Neural crest cell (in vitro differentiated cells): ENCODE results near the gene FAM168A. TPM values are rescaled to one million over a fixed set of nuclear protein-coding genes. Genes with fewer than 3 reads are reported as not detected.
A peak's percentile ranks its signal among the peaks of the same experiment; 100 is the strongest.

Experiments used
- DNase-seq: peaks from one replicate; pipeline ENCODE4 v3.0.0; 2021; ENCODE audit warnings: low read depth, mixed read lengths, low spot score
- H3K27ac Mint-ChIP-seq: one replicate; pipeline ENCODE4 v1.8.0; 2021; ENCODE audit warnings: mild to moderate bottlenecking, mixed read lengths; ENCODE audit not compliant: unreplicated experiment
- H3K27me3 Mint-ChIP-seq: 2 replicates; pipeline ENCODE4 v1.8.0; 2021; ENCODE audit warnings: low read depth, mild to moderate bottlenecking, mixed read lengths
- H3K36me3 Mint-ChIP-seq: 2 replicates; pipeline ENCODE4 v1.8.0; 2021; ENCODE audit warnings: low read depth, mild to moderate bottlenecking, mixed read lengths
- H3K4me1 Mint-ChIP-seq: 2 replicates; pipeline ENCODE4 v1.8.0; 2021; ENCODE audit warnings: mixed read lengths
- H3K4me3 Mint-ChIP-seq: one replicate; pipeline ENCODE4 v1.8.0; 2021; ENCODE audit warnings: mild to moderate bottlenecking, mixed read lengths
- H3K9me3 Mint-ChIP-seq: 2 replicates; pipeline ENCODE4 v1.8.0; 2021; ENCODE audit warnings: mixed read lengths
- total RNA-seq: library from RNA; stranded (reverse); gene quantifications from 2 replicates; pipeline ENCODE4 v1.2.1, GENCODE V29; 2021
- TF ChIP-seq, protein P1 (sequence below): fragments of 200-600 bp; sonication (generic); conservative IDR thresholded peaks from 2 replicates; pipeline ENCODE4 v1.5.0; 2021; ENCODE audit warnings: antibody characterized with exemption, mild to moderate bottlenecking

The FAM168A gene
- total RNA-seq, 1 donor from 2014 or later = 46.6 TPM

DNA sequence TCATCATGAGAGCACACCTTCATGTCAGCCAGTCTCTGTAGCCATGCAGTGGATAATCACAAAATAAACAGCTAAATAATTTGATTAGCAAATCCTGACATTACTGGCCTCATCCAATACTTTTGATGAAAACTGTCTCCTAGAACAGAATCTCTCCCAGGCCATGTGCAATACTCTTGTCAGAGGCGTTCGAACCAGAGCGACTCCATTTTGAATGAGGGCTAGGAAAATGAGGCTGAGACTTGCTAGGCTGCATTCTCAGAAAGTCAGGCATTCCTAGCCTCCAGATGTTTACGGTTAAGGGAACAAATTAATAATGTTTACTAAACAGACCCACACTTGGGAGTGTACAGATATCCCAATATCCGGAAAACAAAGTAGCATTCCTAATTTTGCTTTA lies 69.9 kb downstream of the FAM168A start:
- peaks cover 3% of the 10 kb centered on the region for H3K9me3 Mint-ChIP-seq
- H3K4me3 Mint-ChIP-seq = no peak overlapping the region
- TF ChIP-seq, protein P1, sequence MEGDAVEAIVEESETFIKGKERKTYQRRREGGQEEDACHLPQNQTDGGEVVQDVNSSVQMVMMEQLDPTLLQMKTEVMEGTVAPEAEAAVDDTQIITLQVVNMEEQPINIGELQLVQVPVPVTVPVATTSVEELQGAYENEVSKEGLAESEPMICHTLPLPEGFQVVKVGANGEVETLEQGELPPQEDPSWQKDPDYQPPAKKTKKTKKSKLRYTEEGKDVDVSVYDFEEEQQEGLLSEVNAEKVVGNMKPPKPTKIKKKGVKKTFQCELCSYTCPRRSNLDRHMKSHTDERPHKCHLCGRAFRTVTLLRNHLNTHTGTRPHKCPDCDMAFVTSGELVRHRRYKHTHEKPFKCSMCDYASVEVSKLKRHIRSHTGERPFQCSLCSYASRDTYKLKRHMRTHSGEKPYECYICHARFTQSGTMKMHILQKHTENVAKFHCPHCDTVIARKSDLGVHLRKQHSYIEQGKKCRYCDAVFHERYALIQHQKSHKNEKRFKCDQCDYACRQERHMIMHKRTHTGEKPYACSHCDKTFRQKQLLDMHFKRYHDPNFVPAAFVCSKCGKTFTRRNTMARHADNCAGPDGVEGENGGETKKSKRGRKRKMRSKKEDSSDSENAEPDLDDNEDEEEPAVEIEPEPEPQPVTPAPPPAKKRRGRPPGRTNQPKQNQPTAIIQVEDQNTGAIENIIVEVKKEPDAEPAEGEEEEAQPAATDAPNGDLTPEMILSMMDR = no peak
- no peaks in the 10 kb centered on the region for H3K27me3 Mint-ChIP-seq
- DNase-seq = no peak
- H3K27ac Mint-ChIP-seq = no peak overlapping the region
- H3K4me1 Mint-ChIP-seq = peaks cover 39% of the 10 kb centered on the region
- peaks cover 8% of the 10 kb centered on the region for H3K36me3 Mint-ChIP-seq

DNA sequence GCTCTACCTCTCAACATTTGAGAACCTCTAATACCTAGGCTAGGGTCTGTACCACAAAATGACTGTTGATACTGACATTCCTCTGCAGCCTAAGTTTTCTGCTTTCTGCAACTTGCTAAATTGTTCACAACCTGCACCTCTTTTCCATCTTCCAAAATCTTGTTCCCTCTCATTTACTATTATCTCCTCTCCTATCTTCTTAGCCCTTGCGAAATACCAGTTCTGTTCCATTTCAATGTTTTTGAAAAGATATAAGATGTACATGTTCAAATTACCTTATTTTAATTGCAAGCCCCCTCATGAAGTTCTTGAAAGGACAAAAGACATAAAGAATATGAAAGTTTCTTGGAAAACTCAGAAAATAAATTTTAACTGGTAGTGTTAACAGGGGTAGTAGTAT lies 72.3 kb downstream of the FAM168A start:
- peaks cover 37% of the 10 kb centered on the region for H3K4me1 Mint-ChIP-seq
- H3K27me3 Mint-ChIP-seq = no peaks in the 10 kb centered on the region
- H3K36me3 Mint-ChIP-seq = peaks cover 14% of the 10 kb centered on the region
- no peak for DNase-seq
- TF ChIP-seq, protein P1 = no peak
- H3K27ac Mint-ChIP-seq = no peak overlapping the region
- H3K9me3 Mint-ChIP-seq = peaks cover 3% of the 10 kb centered on the region
- H3K4me3 Mint-ChIP-seq = no peak overlapping the region

DNA sequence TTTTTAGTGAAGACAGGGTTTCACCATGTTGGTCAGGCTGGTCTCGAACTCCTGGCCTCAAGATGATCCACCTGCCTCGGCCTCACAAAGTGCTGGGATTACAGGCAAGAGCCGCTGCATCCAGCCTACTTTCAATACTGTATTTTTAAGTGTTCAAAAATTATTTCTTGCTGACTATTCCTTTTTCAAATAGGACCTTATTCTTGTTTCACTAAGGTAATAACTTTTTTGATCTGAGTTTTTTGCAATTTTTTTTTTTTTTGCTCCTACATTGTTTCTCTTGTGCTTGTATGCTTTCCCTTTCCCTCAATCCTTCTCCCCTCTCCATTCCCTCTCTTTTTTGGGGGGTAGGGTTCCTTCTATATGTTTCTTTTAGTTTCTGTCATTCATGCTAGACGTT lies 73.1 kb downstream of the FAM168A start:
- Mint-ChIP-seq H3K4me3 (no peak overlapping the region), H3K27me3 (no peaks in the 10 kb centered on the region), H3K27ac (no peak overlapping the region), H3K36me3 (peaks cover 14% of the 10 kb centered on the region), H3K9me3 (peaks cover 3% of the 10 kb centered on the region), H3K4me1 (peaks cover 41% of the 10 kb centered on the region)
- TF ChIP-seq, protein P1 = no peak
- DNase-seq = no peak

GRCh38 chr11:73521621-73522020 lies 76.3 kb downstream of the FAM168A start:
- no peaks in the 10 kb centered on the region for H3K27me3 Mint-ChIP-seq
- H3K4me1 Mint-ChIP-seq = peaks cover 22% of the 10 kb centered on the region
- peak overlapping the region; percentile 16 for H3K27ac Mint-ChIP-seq
- H3K4me3 Mint-ChIP-seq = no peak overlapping the region
- peaks cover 3% of the 10 kb centered on the region for H3K9me3 Mint-ChIP-seq
- TF ChIP-seq, protein P1 = no peak
- peaks cover 14% of the 10 kb centered on the region for H3K36me3 Mint-ChIP-seq
- DNase-seq = no peak

- TF ChIP-seq, protein P1 = no peak
- Mint-ChIP-seq H3K27ac (no peak overlapping the region), H3K27me3 (no peaks in the 10 kb centered on the region), H3K4me1 (peaks cover 19% of the 10 kb centered on the region), H3K9me3 (peaks cover 3% of the 10 kb centered on the region), H3K4me3 (no peak overlapping the region), H3K36me3 (peaks cover 14% of the 10 kb centered on the region)
- DNase-seq = no peak
These were observed 77.4 kb downstream of the FAM168A start for GRCh38 chr11:73520353-73521061.
